AG10803 (cell line): ENCODE measurements around the gene SORD.
"Not testable (repeated sequence)": the region's sequence is repeated elsewhere in the genome, so short reads cannot be mapped to it uniquely, and the experiment has no call there.

ENCODE experiments used
- DNase-seq: peaks from one replicate; pipeline ENCODE4 v3.0.0; 2010; ENCODE audit warnings: low read depth
- H3K4me3 ChIP-seq: 2 replicates; pipeline ENCODE4 v1.5.1; 2011; ENCODE audit warnings: mild to moderate bottlenecking, low read length, control low read depth
- CTCF ChIP-seq: conservative IDR thresholded peaks from 2 replicates; pipeline ENCODE4 v1.5.1; 2011; ENCODE audit warnings: mild to moderate bottlenecking, low read length, control low read depth, inconsistent platforms

SORD gene

GRCh38 chr15:45022871-45023658, at the start of gene SORD:
Gene SORD (plus strand): TSS chr15:45023195. CDS start chr15:45023284, 89 bp downstream.
- H3K4me3 ChIP-seq, result peak within 1 kb of the TSS; percentile 85
- peak; percentile 72 for DNase-seq
- TF ChIP-seq CTCF, result no peak

- not testable (repeated sequence) for DNase-seq, H3K4me3 ChIP-seq
Observed at GRCh38 chr15:44976183-44976582, 46.8 kb upstream of the SORD start.

- H3K4me3 ChIP-seq, DNase-seq: not testable (repeated sequence)
Observed at GRCh38 chr15:44977781-44978180, 45.2 kb upstream of the SORD start.

- not testable (repeated sequence) for DNase-seq, H3K4me3 ChIP-seq
Observed at GRCh38 chr15:44979617-44980339, 43.2 kb upstream of the SORD start.

GRCh38 chr15:44984144-44984543, 38.9 kb upstream of the SORD start:
- DNase-seq, H3K4me3 ChIP-seq: not testable (repeated sequence)

- DNase-seq, H3K4me3 ChIP-seq: not testable (repeated sequence)
Observed at GRCh38 chr15:44986346-44987055, 36.5 kb upstream of the SORD start.

- not testable (repeated sequence) for DNase-seq, H3K4me3 ChIP-seq
Observed at GRCh38 chr15:44987711-44988110, 35.3 kb upstream of the SORD start.

GRCh38 chr15:44988184-44988869, 34.7 kb upstream of the SORD start:
- not testable (repeated sequence) for H3K4me3 ChIP-seq, DNase-seq

GRCh38 chr15:44988870-44989219, 34.1 kb upstream of the SORD start:
- H3K4me3 ChIP-seq, DNase-seq: not testable (repeated sequence)

GRCh38 chr15:44997632-44998031, 25.4 kb upstream of the SORD start:
- not testable (repeated sequence) for DNase-seq, H3K4me3 ChIP-seq

- no peak for DNase-seq
- H3K4me3 ChIP-seq, result no peak overlapping the region
- TF ChIP-seq CTCF, result no peak
Observed at GRCh38 chr15:44999105-44999504, 23.9 kb upstream of the SORD start.

GRCh38 chr15:45001180-45001579, 21.8 kb upstream of the SORD start:
- H3K4me3 ChIP-seq, result not testable (repeated sequence)

GRCh38 chr15:45003731-45004410, 19.1 kb upstream of the SORD start:
- DNase-seq, H3K4me3 ChIP-seq: not testable (repeated sequence)

More at GRCh38 chr15:45001180-45001579, 21.8 kb upstream of the SORD start:
- not testable (repeated sequence) for DNase-seq

GRCh38 chr15:45004590-45005175, 18.3 kb upstream of the SORD start:
- DNase-seq, H3K4me3 ChIP-seq: not testable (repeated sequence)
